ENCODE results near the gene MKNK1.

The MKNK1 gene

DNA sequence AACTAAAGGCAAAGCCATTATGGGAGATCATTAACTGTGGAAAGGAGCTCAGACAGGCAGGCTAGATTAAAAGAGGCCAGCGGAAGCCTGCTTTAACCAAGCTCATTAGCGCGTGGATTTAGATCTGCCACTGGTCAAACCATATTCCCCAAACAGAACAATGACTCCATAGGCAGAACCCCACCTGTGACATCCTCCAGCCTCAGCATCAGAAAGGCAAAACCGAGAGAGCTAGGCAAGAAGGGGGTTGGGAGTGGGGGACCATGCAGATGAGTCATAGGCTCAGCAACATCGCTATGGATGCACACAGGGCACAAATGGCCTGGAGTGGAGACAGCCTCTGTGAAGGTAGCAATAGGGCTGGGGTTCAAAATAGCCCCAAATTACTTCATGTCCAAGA is 20.6 kb downstream of the MKNK1 start:
- no peaks in the 10 kb centered on the region for H3K79me2 ChIP-seq (ENCODE audit: control insufficient read depth, low read length)
- H3K4me2 ChIP-seq (ENCODE audit: low read length): no peak overlapping the region
- H3K4me1 ChIP-seq (ENCODE audit: control insufficient read depth, low read length): no peaks in the 10 kb centered on the region
- TF ChIP-seq, protein P1, sequence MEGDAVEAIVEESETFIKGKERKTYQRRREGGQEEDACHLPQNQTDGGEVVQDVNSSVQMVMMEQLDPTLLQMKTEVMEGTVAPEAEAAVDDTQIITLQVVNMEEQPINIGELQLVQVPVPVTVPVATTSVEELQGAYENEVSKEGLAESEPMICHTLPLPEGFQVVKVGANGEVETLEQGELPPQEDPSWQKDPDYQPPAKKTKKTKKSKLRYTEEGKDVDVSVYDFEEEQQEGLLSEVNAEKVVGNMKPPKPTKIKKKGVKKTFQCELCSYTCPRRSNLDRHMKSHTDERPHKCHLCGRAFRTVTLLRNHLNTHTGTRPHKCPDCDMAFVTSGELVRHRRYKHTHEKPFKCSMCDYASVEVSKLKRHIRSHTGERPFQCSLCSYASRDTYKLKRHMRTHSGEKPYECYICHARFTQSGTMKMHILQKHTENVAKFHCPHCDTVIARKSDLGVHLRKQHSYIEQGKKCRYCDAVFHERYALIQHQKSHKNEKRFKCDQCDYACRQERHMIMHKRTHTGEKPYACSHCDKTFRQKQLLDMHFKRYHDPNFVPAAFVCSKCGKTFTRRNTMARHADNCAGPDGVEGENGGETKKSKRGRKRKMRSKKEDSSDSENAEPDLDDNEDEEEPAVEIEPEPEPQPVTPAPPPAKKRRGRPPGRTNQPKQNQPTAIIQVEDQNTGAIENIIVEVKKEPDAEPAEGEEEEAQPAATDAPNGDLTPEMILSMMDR (IDR thresholded peaks at IDR 0.05; ENCODE audit: low read depth, low read length, poor library complexity, severe bottlenecking): no peak
- TF ChIP-seq EZH2phosphoT487 (IDR thresholded peaks at IDR 0.05; ENCODE audit: borderline replicate concordance, low read length): no peak
- H3K27me3 ChIP-seq (ENCODE audit: control insufficient read depth, low read length): no peaks in the 10 kb centered on the region
- H4K20me1 ChIP-seq (ENCODE audit: control insufficient read depth, insufficient read depth, low read depth, low read length): no peaks in the 10 kb centered on the region
- peaks cover 13% of the 10 kb centered on the region for H3K36me3 ChIP-seq (ENCODE audit: control insufficient read depth, low read length)
- H3F3A ChIP-seq (ENCODE audit: control insufficient read depth, insufficient read depth): no peaks in the 10 kb centered on the region
- no peak overlapping the region for H3K27ac ChIP-seq (ENCODE audit: low read depth, low read length)
- H3K9me3 ChIP-seq (ENCODE audit: control insufficient read depth, insufficient read depth, low read length): no peaks in the 10 kb centered on the region
- no peak overlapping the region for H3K4me3 ChIP-seq (ENCODE audit: low read length)
- no peaks in the 10 kb centered on the region for H3K9me2 ChIP-seq (replicated peaks; ENCODE audit: control insufficient read depth, low read length)

DNA sequence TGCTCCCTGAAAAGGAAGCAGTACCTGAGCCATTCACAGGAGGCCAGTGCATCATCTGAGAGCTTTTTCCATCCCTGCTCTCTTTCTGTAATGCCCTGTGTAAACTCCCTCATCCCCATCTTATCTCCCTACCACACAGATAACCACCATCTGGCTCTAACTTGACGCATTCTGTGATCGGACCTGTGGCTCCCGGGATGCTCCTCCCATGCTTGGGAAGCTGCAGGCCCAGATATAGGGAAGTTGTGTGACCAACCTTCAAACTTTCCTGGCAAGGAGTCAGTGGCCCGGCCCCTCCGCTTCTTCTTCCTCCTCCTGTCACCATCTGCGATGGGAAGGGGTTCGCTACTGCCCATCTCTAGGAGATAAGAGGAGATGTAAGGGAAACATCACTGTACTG is 21.1 kb downstream of the MKNK1 start:
- no peaks in the 10 kb centered on the region for H3K4me1 ChIP-seq (ENCODE audit: control insufficient read depth, low read length)
- H3K27ac ChIP-seq (ENCODE audit: low read depth, low read length): no peak overlapping the region
- no peaks in the 10 kb centered on the region for H4K20me1 ChIP-seq (ENCODE audit: control insufficient read depth, insufficient read depth, low read depth, low read length)
- no peaks in the 10 kb centered on the region for H3F3A ChIP-seq (ENCODE audit: control insufficient read depth, insufficient read depth)
- no peaks in the 10 kb centered on the region for H3K79me2 ChIP-seq (ENCODE audit: control insufficient read depth, low read length)
- no peak for TF ChIP-seq EZH2phosphoT487 (IDR thresholded peaks at IDR 0.05; ENCODE audit: borderline replicate concordance, low read length)
- TF ChIP-seq, protein P1 (IDR thresholded peaks at IDR 0.05; ENCODE audit: low read depth, low read length, poor library complexity, severe bottlenecking): no peak
- no peak overlapping the region for H3K4me2 ChIP-seq (ENCODE audit: low read length)
- H3K27me3 ChIP-seq (ENCODE audit: control insufficient read depth, low read length): no peaks in the 10 kb centered on the region
- no peaks in the 10 kb centered on the region for H3K9me2 ChIP-seq (replicated peaks; ENCODE audit: control insufficient read depth, low read length)
- H3K4me3 ChIP-seq (ENCODE audit: low read length): no peak overlapping the region
- peaks cover 13% of the 10 kb centered on the region for H3K36me3 ChIP-seq (ENCODE audit: control insufficient read depth, low read length)
- H3K9me3 ChIP-seq (ENCODE audit: control insufficient read depth, insufficient read depth, low read length): no peaks in the 10 kb centered on the region

DNA sequence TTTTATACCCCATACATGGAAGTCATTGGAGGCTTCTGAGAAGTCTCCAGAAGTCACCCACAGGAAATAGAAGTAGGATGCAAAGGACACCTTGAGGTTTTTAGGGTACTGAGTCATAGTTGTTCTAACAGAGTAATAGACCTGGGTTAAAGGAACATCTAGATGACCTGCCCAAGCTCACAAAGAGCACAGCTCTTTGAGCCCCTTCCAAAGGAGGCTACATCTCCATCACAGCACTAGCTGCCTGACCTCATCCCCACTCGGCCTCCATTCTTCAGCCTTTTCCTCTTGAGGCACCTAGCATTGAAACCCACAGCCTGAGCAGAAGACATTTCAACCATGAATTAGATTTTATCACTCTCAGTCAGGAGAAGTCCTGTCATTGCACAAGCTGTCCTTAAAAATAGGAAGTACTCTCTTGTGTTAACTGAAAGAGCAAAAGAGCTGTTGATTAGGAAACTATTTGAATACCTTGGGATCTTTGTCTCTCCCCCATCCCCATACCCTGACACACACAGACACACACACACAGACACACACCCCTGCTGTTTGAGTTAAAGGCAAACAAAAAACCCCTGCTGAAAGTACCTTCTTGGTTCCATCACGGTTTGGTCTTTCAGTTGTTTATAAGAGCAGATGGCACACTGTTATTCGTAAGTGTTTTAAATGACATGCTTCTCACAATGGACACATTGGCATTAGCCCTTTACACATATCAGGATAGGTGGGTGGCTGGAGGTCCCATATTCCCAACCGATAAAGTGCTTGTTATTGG is 22.2 kb downstream of the MKNK1 start:
- Histone ChIP-seq H4K20me1 (ENCODE audit: control insufficient read depth, insufficient read depth, low read depth, low read length) (no peaks in the 10 kb centered on the region), H3K27me3 (ENCODE audit: control insufficient read depth, low read length) (no peaks in the 10 kb centered on the region), H3K36me3 (ENCODE audit: control insufficient read depth, low read length) (peaks cover 13% of the 10 kb centered on the region), H3K27ac (ENCODE audit: low read depth, low read length) (no peak overlapping the region), H3K4me3 (ENCODE audit: low read length) (no peak overlapping the region), H3K9me2 (replicated peaks; ENCODE audit: control insufficient read depth, low read length) (no peaks in the 10 kb centered on the region), H3K4me2 (ENCODE audit: low read length) (no peak overlapping the region), H3F3A (ENCODE audit: control insufficient read depth, insufficient read depth) (no peaks in the 10 kb centered on the region), H3K4me1 (ENCODE audit: control insufficient read depth, low read length) (no peaks in the 10 kb centered on the region), H3K79me2 (ENCODE audit: control insufficient read depth, low read length) (no peaks in the 10 kb centered on the region), H3K9me3 (ENCODE audit: control insufficient read depth, insufficient read depth, low read length) (no peaks in the 10 kb centered on the region)
- TF ChIP-seq, protein P1 (IDR thresholded peaks at IDR 0.05; ENCODE audit: low read depth, low read length, poor library complexity, severe bottlenecking): no peak
- TF ChIP-seq EZH2phosphoT487 (IDR thresholded peaks at IDR 0.05; ENCODE audit: borderline replicate concordance, low read length): no peak

Measured in DOHH2 (cell line).